GM13976 (cell line): ENCODE results near the gene PRL.

Source experiments
- DNase-seq: peaks from one replicate; pipeline ENCODE4 v3.0.0; 2012; ENCODE audit warnings: low spot score
- in situ Hi-C: fragments of 300-500 bp; cut with MboI; formaldehyde crosslinking; loops from one replicate; pipeline ENCODE4 v1.12.0; 2022; ENCODE audit warnings: low sequenced_read_pairs, mixed read lengths, inconsistent platforms; ENCODE audit not compliant: unreplicated experiment
- TF ChIP-seq, protein P1 (sequence below): IDR thresholded peaks from 2 replicates; pipeline ENCODE4 v1.5.1; 2012; ENCODE audit warnings: borderline replicate concordance, mild to moderate bottlenecking; ENCODE audit not compliant: insufficient read depth; ENCODE audit errors: extremely low read depth, missing control alignments, control extremely low read depth

PRL gene

DNA sequence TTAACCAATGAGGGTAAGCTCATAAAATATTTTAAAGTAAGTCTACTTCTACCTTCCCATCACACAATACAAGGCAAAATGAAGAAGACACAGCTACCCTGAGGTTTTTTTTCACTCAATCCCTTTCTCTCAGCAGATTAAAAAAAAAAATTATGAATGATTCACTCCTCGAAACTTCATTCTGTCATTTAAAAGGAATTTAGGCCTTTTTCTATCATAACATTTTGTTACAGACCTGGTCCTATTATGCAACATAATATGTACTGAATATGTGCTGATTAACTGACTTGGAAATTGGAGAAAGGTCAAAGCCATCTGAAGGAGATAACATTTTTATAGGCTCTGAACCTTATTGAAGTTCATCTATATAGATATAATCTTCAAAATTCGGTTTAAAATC lies 45.5 kb downstream of the PRL start:
- no peak for DNase-seq
- in situ Hi-C loops = no loop called here

DNA sequence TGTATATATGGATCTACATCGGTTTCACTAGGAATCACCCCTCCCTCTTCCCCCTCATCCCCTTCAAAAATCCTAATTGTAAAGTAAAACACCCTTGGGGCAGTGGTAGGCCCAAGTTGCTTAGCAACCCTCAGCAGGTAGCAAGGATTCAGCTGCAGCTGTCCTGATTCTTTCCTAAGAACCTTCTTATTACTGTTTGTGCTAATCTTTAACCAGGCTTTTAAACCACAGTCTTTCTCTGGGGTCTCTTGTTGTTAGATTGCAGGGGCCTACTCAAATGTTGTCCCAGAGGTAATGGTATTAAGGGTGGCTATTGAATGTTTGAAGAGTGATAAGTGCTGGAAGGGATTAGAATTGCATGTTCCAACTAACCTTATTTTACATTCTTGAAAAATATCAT lies 46.4 kb downstream of the PRL start:
- DNase-seq = no peak
- TF ChIP-seq, protein P1, sequence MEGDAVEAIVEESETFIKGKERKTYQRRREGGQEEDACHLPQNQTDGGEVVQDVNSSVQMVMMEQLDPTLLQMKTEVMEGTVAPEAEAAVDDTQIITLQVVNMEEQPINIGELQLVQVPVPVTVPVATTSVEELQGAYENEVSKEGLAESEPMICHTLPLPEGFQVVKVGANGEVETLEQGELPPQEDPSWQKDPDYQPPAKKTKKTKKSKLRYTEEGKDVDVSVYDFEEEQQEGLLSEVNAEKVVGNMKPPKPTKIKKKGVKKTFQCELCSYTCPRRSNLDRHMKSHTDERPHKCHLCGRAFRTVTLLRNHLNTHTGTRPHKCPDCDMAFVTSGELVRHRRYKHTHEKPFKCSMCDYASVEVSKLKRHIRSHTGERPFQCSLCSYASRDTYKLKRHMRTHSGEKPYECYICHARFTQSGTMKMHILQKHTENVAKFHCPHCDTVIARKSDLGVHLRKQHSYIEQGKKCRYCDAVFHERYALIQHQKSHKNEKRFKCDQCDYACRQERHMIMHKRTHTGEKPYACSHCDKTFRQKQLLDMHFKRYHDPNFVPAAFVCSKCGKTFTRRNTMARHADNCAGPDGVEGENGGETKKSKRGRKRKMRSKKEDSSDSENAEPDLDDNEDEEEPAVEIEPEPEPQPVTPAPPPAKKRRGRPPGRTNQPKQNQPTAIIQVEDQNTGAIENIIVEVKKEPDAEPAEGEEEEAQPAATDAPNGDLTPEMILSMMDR = no peak

More for the DNA sequence above, 45.5 kb downstream of the PRL start:
- TF ChIP-seq, protein P1 = no peak

DNA sequence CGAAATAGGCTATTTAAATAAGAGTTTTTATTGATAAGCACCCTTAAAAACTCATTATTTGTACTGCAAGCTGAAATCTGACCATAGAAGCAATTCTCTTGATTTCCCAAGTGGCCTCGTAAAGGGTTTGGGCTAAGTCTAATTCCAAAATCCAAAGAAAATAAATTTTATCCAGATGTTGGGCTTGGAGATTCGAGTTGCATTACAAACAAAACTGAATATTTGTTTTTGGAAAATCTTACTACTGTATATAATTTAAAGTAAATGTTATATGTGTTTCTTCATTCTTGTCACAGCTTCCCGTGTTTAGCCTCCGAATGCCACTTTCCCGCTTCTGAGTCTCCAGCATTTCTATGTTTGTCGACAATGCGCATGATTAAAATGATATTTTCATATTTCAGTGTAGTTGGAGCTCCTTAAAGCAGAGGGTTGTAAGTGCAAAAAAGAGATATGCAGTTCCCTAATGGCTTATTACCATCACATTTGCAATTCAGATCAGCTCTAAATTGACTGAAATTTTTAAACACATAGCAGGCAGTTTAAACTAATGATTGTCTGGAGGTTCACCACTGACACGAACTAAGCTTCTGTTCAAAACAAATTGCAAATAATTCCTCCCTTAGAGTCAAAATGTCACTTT lies 47.0 kb downstream of the PRL start:
- DNase-seq = no peak
- TF ChIP-seq, protein P1 = no peak
- in situ Hi-C loops = no loop called here

More for the DNA sequence above, 46.4 kb downstream of the PRL start:
- in situ Hi-C loops = no loop called here

DNA sequence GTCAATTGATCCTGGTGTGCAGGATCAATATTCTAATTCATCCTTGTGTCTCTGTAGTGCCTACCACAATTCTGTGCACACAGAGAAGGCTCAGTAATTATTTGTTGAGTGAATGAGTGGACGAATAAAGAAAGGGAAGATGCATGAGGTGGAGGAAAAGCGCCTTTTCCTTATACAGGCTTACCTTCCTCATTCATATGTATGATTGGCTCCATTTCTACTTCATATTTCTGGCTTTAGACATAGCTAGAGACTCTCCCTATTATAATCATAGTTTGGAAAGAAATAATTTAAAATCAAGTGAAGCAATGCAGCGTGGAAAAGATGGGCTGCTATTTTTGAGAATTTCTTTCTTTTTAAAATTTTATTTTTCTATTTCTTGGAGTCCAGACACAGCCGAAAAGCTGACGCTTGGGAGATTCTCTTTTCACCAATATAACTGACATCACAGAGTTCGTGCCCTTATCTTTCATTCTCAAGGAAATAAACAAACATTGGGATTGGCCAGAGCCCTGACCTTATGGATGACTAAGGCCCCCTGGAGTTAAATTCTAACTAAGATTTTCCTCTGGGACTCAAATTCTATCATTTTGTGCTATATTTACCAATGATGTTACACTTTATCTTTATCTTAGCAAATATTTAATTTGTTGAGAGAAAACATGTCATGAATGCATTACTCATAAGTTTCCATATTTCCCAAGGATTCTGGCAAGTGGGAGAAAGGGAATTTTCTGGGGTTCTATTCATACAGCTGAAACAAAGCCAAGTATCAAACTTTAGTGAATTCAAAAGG lies 48.1 kb downstream of the PRL start:
- TF ChIP-seq, protein P1 = no peak
- DNase-seq = no peak
- in situ Hi-C loops = no loop called here

DNA sequence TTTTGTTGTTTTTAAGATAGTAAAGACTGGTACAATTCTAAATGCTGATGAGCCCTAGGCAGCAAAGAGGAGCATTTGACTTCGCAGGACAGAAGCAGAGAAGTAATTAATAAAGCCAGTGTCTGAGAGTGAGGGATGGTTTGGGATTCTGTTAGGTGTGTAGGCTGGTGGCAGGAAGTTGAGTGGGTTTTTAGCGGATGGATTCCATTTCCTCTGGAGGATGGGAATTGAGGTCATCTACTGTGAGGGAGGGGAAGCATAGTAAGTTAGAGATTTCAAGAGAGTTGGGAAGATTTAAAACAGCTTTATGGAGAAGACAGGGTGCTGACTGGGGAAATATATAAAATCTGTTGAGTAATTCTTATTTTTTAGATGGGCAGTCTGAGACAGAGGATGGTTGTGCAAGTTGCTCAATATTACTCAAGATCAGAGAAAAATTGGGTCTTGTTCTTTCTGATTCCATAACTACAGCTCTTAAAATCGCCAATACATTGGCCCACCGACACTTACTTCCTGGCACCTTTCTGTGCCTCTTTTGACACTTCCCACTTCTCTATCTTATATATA lies 48.8 kb downstream of the PRL start:
- TF ChIP-seq, protein P1 = no peak
- in situ Hi-C loops = no loop called here

DNA sequence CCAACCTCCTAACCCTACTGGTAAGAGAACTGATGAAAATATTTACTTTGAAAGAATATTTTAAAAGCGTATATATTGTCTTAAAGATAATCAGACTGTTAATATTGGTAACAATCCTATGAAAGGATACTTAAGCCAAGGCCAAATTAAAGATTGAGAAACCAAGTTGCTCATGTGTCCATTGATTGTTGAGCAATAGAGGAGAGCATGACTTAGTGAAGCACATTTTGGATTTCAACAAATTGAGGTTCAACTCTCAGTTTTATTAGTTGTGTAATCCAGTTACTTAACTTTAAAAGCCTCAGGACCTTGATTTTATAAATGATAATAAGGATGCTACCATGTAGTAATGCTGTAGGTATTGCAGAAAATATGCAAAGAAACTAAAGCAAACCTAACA lies 56.8 kb downstream of the PRL start:
- DNase-seq = no peak
- in situ Hi-C loops = no loop called here
- TF ChIP-seq, protein P1 = no peak

More for the DNA sequence above, 48.8 kb downstream of the PRL start:
- DNase-seq = no peak
